SU-DHL-6 (cell line): ENCODE results near the gene BAX.

Experiments
- EZH2phosphoT487 ChIP-seq: fragments of 200-600 bp; sonication (generic), shearing (Covaris generic); conservative IDR thresholded peaks from 2 replicates; pipeline ENCODE4 v1.6.1; 2018; ENCODE audit warnings: mild to moderate bottlenecking, antibody characterized with exemption, low read length, moderate library complexity, mixed read lengths
- TF ChIP-seq, protein P1 (sequence below): fragments of 200-600 bp; sonication (generic); IDR thresholded peaks from one replicate; pipeline ENCODE4 v1.5.1; 2017; ENCODE audit warnings: antibody characterized with exemption, mild to moderate bottlenecking, low read length, moderate library complexity; ENCODE audit not compliant: insufficient read depth, poor library complexity, severe bottlenecking

DNA sequence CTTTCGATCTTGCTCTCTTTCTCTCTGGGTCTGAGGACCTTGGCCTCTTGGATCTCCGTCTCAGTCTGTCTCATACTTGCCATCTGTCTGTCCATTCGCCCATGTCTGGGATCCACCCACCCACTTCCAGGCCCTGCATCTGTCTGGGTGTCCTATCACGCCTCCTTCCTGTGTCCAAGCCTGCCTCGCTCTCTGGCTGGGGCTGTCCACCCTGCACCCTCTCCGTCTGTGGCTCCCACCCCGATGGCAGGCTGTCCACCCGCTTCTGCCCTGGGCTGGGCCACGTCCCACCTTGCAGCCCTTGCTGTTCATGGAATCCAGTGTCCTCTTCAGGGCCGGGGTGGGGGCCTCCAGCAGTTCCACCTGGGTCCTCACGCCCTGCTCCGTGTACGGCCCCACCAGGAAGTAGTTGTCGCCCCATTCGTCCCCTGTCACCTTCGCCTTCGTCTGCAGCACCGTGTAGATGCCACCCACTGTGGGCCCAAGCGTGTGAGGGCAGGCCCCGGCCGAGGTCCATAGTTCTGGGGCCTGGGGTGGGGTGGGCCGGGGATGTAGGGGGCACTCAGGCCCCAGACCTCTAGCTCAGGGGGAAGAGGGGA lies 36.4 kb downstream of the BAX start:
- TF ChIP-seq, protein P1, sequence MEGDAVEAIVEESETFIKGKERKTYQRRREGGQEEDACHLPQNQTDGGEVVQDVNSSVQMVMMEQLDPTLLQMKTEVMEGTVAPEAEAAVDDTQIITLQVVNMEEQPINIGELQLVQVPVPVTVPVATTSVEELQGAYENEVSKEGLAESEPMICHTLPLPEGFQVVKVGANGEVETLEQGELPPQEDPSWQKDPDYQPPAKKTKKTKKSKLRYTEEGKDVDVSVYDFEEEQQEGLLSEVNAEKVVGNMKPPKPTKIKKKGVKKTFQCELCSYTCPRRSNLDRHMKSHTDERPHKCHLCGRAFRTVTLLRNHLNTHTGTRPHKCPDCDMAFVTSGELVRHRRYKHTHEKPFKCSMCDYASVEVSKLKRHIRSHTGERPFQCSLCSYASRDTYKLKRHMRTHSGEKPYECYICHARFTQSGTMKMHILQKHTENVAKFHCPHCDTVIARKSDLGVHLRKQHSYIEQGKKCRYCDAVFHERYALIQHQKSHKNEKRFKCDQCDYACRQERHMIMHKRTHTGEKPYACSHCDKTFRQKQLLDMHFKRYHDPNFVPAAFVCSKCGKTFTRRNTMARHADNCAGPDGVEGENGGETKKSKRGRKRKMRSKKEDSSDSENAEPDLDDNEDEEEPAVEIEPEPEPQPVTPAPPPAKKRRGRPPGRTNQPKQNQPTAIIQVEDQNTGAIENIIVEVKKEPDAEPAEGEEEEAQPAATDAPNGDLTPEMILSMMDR, result no peak
- TF ChIP-seq EZH2phosphoT487, result no peak
